ENCODE results near the gene MISP3. TPM values are rescaled to one million over a fixed set of nuclear protein-coding genes. Genes with fewer than 3 reads are reported as not detected.

The MISP3 gene
- total and polyA plus RNA-seq, 10 donors: 1.5 to 8.0 (median 2.0) TPM

- peaks cover 5 to 79% (median 38%) of the 10 kb centered on the region in 6 donors for H3K4me1 ChIP-seq
- H3K27me3 ChIP-seq (replicated peaks in 1 of 7): no peaks in the 10 kb centered on the region
- H3K4me3 ChIP-seq: no peak overlapping the region
- H3K9me3 ChIP-seq: no peaks in the 10 kb centered on the region
- TF ChIP-seq, protein P1, sequence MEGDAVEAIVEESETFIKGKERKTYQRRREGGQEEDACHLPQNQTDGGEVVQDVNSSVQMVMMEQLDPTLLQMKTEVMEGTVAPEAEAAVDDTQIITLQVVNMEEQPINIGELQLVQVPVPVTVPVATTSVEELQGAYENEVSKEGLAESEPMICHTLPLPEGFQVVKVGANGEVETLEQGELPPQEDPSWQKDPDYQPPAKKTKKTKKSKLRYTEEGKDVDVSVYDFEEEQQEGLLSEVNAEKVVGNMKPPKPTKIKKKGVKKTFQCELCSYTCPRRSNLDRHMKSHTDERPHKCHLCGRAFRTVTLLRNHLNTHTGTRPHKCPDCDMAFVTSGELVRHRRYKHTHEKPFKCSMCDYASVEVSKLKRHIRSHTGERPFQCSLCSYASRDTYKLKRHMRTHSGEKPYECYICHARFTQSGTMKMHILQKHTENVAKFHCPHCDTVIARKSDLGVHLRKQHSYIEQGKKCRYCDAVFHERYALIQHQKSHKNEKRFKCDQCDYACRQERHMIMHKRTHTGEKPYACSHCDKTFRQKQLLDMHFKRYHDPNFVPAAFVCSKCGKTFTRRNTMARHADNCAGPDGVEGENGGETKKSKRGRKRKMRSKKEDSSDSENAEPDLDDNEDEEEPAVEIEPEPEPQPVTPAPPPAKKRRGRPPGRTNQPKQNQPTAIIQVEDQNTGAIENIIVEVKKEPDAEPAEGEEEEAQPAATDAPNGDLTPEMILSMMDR (IDR thresholded peaks at IDR 0.05 in 8 of 11, conservative IDR thresholded peaks at IDR 0.05 in 3 of 11): no peak
- TF ChIP-seq POLR2AphosphoS5 (IDR thresholded peaks at IDR 0.05) (no peak), POLR2A (IDR thresholded peaks at IDR 0.05) (no peak)
- no peaks in the 10 kb centered on the region for H3K36me3 ChIP-seq
- intact Hi-C loops (cut with DNase I; ENCODE audit: low total_unique reads): no loop called here
- 72 to 86% (median 82%) methylated on average over 4 of the region's 4 CpGs for WGBS, 5 donors
- no peak for DNase-seq
- no peak overlapping the region for H3K27ac ChIP-seq
These were observed 43.7 kb upstream of the MISP3 start for GRCh38 chr19:14028901-14029300.

- TF ChIP-seq POLR2AphosphoS5 (IDR thresholded peaks at IDR 0.05) (no peak), POLR2A (IDR thresholded peaks at IDR 0.05) (no peak)
- TF ChIP-seq, protein P1 (IDR thresholded peaks at IDR 0.05 in 8 of 11, conservative IDR thresholded peaks at IDR 0.05 in 3 of 11): no peak
- no peak for DNase-seq
- intact Hi-C loops (cut with DNase I; ENCODE audit: low total_unique reads): loop anchor here (10.0 kb wide), 1 partner anchor 76 kb away; the partner anchor contains the start of gene DCAF15
- H3K27ac ChIP-seq: peak overlapping the region; percentile 85 to 98 (median 94)
- peaks cover 5 to 79% (median 31%) of the 10 kb centered on the region in 6 donors for H3K4me1 ChIP-seq
- H3K4me3 ChIP-seq: peak overlapping the region; percentile 40 to 94 (median 72)
- WGBS, 5 donors: 14 to 33% (median 19%) methylated on average over 14 to 20 of the region's 20 CpGs
- peaks cover 0 to 18% (median 2%) of the 10 kb centered on the region in 6 donors for H3K36me3 ChIP-seq
- H3K9me3 ChIP-seq: no peaks in the 10 kb centered on the region
- no peaks in the 10 kb centered on the region for H3K27me3 ChIP-seq (replicated peaks in 1 of 7)
These were observed 41.4 kb upstream of the MISP3 start for GRCh38 chr19:14030997-14031718.

DNA sequence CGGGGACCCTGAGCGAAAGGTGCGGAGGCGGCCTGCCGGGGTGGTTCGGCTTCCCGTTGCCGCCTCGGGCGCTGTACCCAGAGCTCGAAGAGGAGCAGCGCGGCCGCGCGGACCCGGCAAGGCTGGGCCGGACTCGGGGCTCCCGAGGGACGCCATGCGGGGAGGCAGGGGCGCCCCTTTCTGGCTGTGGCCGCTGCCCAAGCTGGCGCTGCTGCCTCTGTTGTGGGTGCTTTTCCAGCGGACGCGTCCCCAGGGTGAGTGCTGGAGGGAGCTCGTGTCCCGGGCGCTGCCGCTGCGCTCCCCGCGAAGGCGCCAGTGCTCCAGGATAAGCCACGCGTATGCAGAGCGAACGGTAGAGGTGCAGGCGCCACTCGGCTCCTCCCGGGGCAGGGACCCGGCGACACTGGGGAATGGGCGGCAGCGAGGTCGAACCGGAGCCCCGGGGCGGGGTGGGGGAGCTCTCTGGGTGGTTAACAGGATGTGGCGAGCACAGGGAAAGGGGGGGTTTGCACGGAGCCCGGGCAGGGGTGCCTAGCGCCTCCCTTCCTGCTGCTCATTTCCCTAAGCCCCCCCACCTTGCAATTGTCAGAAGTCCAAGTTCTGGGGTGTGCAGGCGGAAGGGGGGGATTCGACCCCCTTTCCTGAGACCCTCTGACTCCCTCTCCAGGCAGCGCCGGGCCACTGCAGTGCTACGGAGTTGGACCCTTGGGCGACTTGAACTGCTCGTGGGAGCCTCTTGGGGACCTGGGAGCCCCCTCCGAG lies 40.7 kb upstream of the MISP3 start, which contains the start of gene IL27RA:
Gene IL27RA (plus strand): TSS at position 44 of the 762 bp plus-strand sequence. CDS start 111 bp downstream, at position 155.
- TF ChIP-seq POLR2AphosphoS5 (IDR thresholded peaks at IDR 0.05) (peak; percentile 81 to 90 (median 87)), POLR2A (IDR thresholded peaks at IDR 0.05) (peak in 2 of 3 donors; percentile 39 to 60)
- TF ChIP-seq, protein P1 (IDR thresholded peaks at IDR 0.05 in 8 of 11, conservative IDR thresholded peaks at IDR 0.05 in 3 of 11): peak in 10 of 11 experiments; percentile 48 to 76 (median 71)
- Histone ChIP-seq H3K27me3 (replicated peaks in 1 of 7) (no peaks in the 10 kb centered on the region), H3K4me1 (peaks cover 5 to 82% (median 31%) of the 10 kb centered on the region in 6 donors), H3K9me3 (no peaks in the 10 kb centered on the region), H3K27ac (peak within 1 kb of the TSS; percentile 85 to 98 (median 94)), H3K4me3 (peak within 1 kb of the TSS; percentile 40 to 94 (median 72)), H3K36me3 (peaks cover 0 to 25% (median 6%) of the 10 kb centered on the region in 6 donors)
- 0 to 1% (median 0%) methylated on average over 26 to 63 of the region's 63 CpGs for WGBS, 5 donors
- intact Hi-C loops (cut with DNase I; ENCODE audit: low total_unique reads): loop anchor here (10.0 kb wide), 1 partner anchor 77 kb away; the partner anchor contains the start of gene DCAF15
- peak; percentile 95 for DNase-seq

All from spleen (tissue), 11 donors.